DND-41 (cell line): ENCODE data around the gene IDH2.

Experiments
- ATAC-seq: fragments of 200-7000 bp; cut with Tn5 transposase; 3 replicates; pipeline ENCODE4 v1.9.1; 2021; ENCODE audit warnings: low read depth; ENCODE audit not compliant: insufficient read depth
- DNase-seq: peaks from one replicate; pipeline ENCODE4 v3.0.0-alpha.2; 2020
- H2AFZ ChIP-seq: 2 replicates; pipeline ENCODE4 v1.6.0; 2012; ENCODE audit warnings: low read depth, low read length
- H3K27ac ChIP-seq: 2 replicates; pipeline ENCODE4 v1.5.1; 2012; ENCODE audit warnings: low read length, inconsistent platforms
- H3K27me3 ChIP-seq: fragments of 200-600 bp; sonication (generic); 2 replicates; pipeline ENCODE4 v1.6.0; 2012; ENCODE audit warnings: low read length, mild to moderate bottlenecking, inconsistent platforms; ENCODE audit not compliant: insufficient read depth, poor library complexity
- H3K36me3 ChIP-seq: 2 replicates; pipeline ENCODE4 v1.5.1; 2012; ENCODE audit warnings: low read length, inconsistent platforms; ENCODE audit not compliant: insufficient read depth
- H3K4me1 ChIP-seq: 2 replicates; pipeline ENCODE4 v1.5.1; 2012; ENCODE audit warnings: mild to moderate bottlenecking, low read length; ENCODE audit not compliant: insufficient read depth
- H3K4me2 ChIP-seq: 2 replicates; pipeline ENCODE4 v1.6.0; 2012; ENCODE audit warnings: mild to moderate bottlenecking, moderate library complexity, low read length, inconsistent platforms; ENCODE audit not compliant: insufficient read depth
- H3K4me3 ChIP-seq, 2 experiments: fragments of 200-600 bp in 1 of 2; shearing (Covaris generic) in 1 of 2; 2 replicates each; pipeline ENCODE4 v1.5.1; 2012 to 2016; ENCODE audit warnings: inconsistent platforms in 2 of 2, low read length in 2 of 2, mild to moderate bottlenecking in 2 of 2, low read depth in 1 of 2, moderate library complexity in 1 of 2
- H3K79me2 ChIP-seq: 2 replicates; pipeline ENCODE4 v1.6.0; 2012; ENCODE audit warnings: low read length, inconsistent platforms; ENCODE audit not compliant: insufficient read depth
- H3K9ac ChIP-seq: 2 replicates; pipeline ENCODE4 v1.6.0; 2012; ENCODE audit warnings: low read depth, mild to moderate bottlenecking, inconsistent platforms, low read length, moderate library complexity
- H3K9me3 ChIP-seq: 2 replicates; pipeline ENCODE4 v1.5.1; 2012; ENCODE audit warnings: low read length, moderate library complexity, mild to moderate bottlenecking, inconsistent platforms; ENCODE audit not compliant: insufficient read depth, severe bottlenecking
- H4K20me1 ChIP-seq: 2 replicates; pipeline ENCODE4 v1.6.0; 2012; ENCODE audit warnings: low read length; ENCODE audit not compliant: insufficient read depth
- CTCF ChIP-seq: IDR thresholded peaks from 2 replicates; pipeline ENCODE4 v1.5.1; 2012; ENCODE audit warnings: borderline replicate concordance, low read length, moderate library complexity, mild to moderate bottlenecking; ENCODE audit not compliant: poor library complexity, severe bottlenecking; ENCODE audit errors: extremely low read depth
- EZH2 ChIP-seq: IDR thresholded peaks from 3 replicates; pipeline ENCODE4 v1.6.1; 2012; ENCODE audit warnings: borderline replicate concordance, low read depth, mild to moderate bottlenecking, moderate library complexity, low read length, inconsistent platforms; ENCODE audit not compliant: severe bottlenecking

IDH2 gene

GRCh38 chr15:90086868-90087268, 15.4 kb downstream of the IDH2 start:
- no peak overlapping the region for H3K4me3 ChIP-seq
- DNase-seq, result peak; percentile 55
- TF ChIP-seq EZH2, result no peak
- TF ChIP-seq CTCF, result peak; percentile 77
- no peaks in the 10 kb centered on the region for H3K4me1 ChIP-seq
- peak; percentile 77 for ATAC-seq
- no peaks in the 10 kb centered on the region for H3K9me3 ChIP-seq
- H3K36me3 ChIP-seq, result peaks cover 89% of the 10 kb centered on the region
- no peak overlapping the region for H3K9ac ChIP-seq
- no peak overlapping the region for H2AFZ ChIP-seq
- H4K20me1 ChIP-seq, result peaks cover 27% of the 10 kb centered on the region
- H3K79me2 ChIP-seq, result peaks cover 18% of the 10 kb centered on the region
- H3K27ac ChIP-seq, result no peak overlapping the region
- H3K4me2 ChIP-seq, result no peak overlapping the region
- H3K27me3 ChIP-seq, result no peaks in the 10 kb centered on the region

GRCh38 chr15:90085565-90085964, 16.7 kb downstream of the IDH2 start:
- no peak overlapping the region for H3K27ac ChIP-seq
- ATAC-seq, result no peak
- no peak overlapping the region for H3K9ac ChIP-seq
- no peaks in the 10 kb centered on the region for H3K4me1 ChIP-seq
- H2AFZ ChIP-seq, result no peak overlapping the region
- peaks cover 14% of the 10 kb centered on the region; the same call in 1 of the 2 replicates for H4K20me1 ChIP-seq
- no peak for DNase-seq
- no peak overlapping the region for H3K4me2 ChIP-seq
- no peaks in the 10 kb centered on the region for H3K27me3 ChIP-seq
- peaks cover 85% of the 10 kb centered on the region for H3K36me3 ChIP-seq
- no peak overlapping the region for H3K4me3 ChIP-seq
- TF ChIP-seq EZH2 (no peak), CTCF (no peak)
- no peaks in the 10 kb centered on the region for H3K9me3 ChIP-seq
- peaks cover 8% of the 10 kb centered on the region; the same call in 1 of the 2 replicates for H3K79me2 ChIP-seq

- no peak overlapping the region for H3K4me2 ChIP-seq
Measured at GRCh38 chr15:90084876-90085423, 17.3 kb downstream of the IDH2 start.

More at GRCh38 chr15:90084876-90085423, 17.3 kb downstream of the IDH2 start:
- Histone ChIP-seq H3K27me3 (no peaks in the 10 kb centered on the region), H3K4me3 (no peak overlapping the region), H3K9ac (no peak overlapping the region), H4K20me1 (0 out of 2 replicates have a peak, but pooled peaks cover 11% of the 10 kb centered on the region), H2AFZ (no peak overlapping the region), H3K9me3 (no peaks in the 10 kb centered on the region), H3K79me2 (peaks cover 4% of the 10 kb centered on the region; the same call in 1 of the 2 replicates), H3K4me1 (no peaks in the 10 kb centered on the region), H3K36me3 (peaks cover 85% of the 10 kb centered on the region), H3K27ac (no peak overlapping the region)
- DNase-seq, result no peak
- TF ChIP-seq EZH2 (no peak), CTCF (no peak)
- ATAC-seq, result no peak
